COLO668 (cell line): ENCODE results near the gene SERINC4.

ENCODE experiments used
- DNase-seq: peaks from one replicate; lab custom pipeline; 2025; ENCODE audit not compliant: unreplicated experiment; lab: John Stamatoyannopoulos, UW

The SERINC4 gene

GRCh38 chr15:43763819-43764446 is 36.1 kb downstream of the SERINC4 start:
- no peak for DNase-seq

GRCh38 chr15:43762824-43763223 is 37.2 kb downstream of the SERINC4 start:
- DNase-seq, result no peak

- DNase-seq, result no peak
Measured at GRCh38 chr15:43751885-43752284, 48.1 kb downstream of the SERINC4 start.

- no peak for DNase-seq
Measured at GRCh38 chr15:43749690-43750345, 50.2 kb downstream of the SERINC4 start.

- no peak for DNase-seq
Measured at GRCh38 chr15:43748376-43748775, 51.6 kb downstream of the SERINC4 start.

GRCh38 chr15:43746903-43747309 is 53.1 kb downstream of the SERINC4 start:
- peak; percentile 24 for DNase-seq

- peak; percentile 90 for DNase-seq
Measured at GRCh38 chr15:43746245-43746902, 53.6 kb downstream of the SERINC4 start, which contains the start of gene PDIA3. PDIA3 (plus strand) TSS chr15:43746438; CDS start chr15:43746540, 102 bp downstream.
